PFSK-1 (cell line): ENCODE data around the gene TM4SF4.

Source experiments
- FOXP2 ChIP-seq: optimal IDR thresholded peaks from 2 replicates; pipeline ENCODE3; 2011; ENCODE audit warnings: borderline replicate concordance, control low read depth, inconsistent platforms; ENCODE audit not compliant: insufficient read depth; ENCODE audit errors: extremely low read length, extremely low read depth
- POLR2AphosphoS5 ChIP-seq: IDR thresholded peaks from 2 replicates; pipeline ENCODE4 v1.6.1; 2012; ENCODE audit warnings: low read depth, mild to moderate bottlenecking, control low read depth, low read length, moderate library complexity
- SIN3A ChIP-seq: IDR thresholded peaks from 2 replicates; pipeline ENCODE4 v1.6.1; 2012; ENCODE audit warnings: mild to moderate bottlenecking, low read length, moderate library complexity, borderline replicate concordance; ENCODE audit not compliant: insufficient read depth
- TAF1 ChIP-seq: IDR thresholded peaks from 2 replicates; pipeline ENCODE4 v1.6.1; 2012; ENCODE audit warnings: low read length, control low read depth, borderline replicate concordance; ENCODE audit not compliant: insufficient read depth
- TF ChIP-seq, protein P1 (sequence below), 2 experiments: IDR thresholded peaks; 2 replicates each; pipeline versions ENCODE4 v1.6.1 to v1.8.0; 2011 to 2012; ENCODE audit warnings: low read depth in 2 of 2, low read length in 2 of 2, control low read depth in 1 of 2, inconsistent platforms in 1 of 2, mild to moderate bottlenecking in 1 of 2, moderate library complexity in 1 of 2; ENCODE audit not compliant: insufficient read depth in 1 of 2

TM4SF4 gene

DNA sequence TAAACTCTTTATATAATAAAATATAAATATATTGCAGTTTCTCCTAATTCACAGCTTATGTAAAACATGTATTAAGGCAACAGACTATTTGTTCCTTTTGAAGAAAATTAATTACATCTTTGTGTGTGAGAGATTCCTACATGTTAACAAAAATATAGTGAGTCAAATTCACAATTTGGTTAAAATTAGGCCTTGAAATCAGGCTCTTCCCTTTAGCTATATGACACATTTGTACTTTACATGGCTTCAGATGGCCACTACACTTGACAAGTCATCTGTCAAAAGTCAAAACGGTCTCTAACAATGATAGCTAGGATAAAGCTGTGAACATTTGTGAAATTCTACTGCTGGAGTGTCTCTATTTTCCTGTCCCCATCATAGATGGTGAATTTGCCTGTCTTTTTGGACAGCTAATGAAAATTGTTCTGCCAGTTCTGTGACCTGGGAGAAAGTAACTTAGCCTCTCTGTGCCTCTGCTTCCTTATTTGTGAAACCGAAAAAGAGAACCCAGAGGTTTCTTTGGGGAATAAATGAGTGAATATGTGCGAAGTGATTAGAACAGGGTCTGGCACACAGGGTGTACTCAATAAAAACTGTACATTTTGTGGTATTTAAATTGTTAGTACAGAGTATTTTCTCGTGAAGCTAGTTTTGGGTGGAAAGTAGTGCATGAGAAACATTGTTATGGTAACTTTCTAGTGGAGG, 23.6 kb downstream of the TM4SF4 start:
- TF ChIP-seq FOXP2 (no peak), SIN3A (no peak), POLR2AphosphoS5 (no peak), TAF1 (no peak)
- TF ChIP-seq, protein P1, sequence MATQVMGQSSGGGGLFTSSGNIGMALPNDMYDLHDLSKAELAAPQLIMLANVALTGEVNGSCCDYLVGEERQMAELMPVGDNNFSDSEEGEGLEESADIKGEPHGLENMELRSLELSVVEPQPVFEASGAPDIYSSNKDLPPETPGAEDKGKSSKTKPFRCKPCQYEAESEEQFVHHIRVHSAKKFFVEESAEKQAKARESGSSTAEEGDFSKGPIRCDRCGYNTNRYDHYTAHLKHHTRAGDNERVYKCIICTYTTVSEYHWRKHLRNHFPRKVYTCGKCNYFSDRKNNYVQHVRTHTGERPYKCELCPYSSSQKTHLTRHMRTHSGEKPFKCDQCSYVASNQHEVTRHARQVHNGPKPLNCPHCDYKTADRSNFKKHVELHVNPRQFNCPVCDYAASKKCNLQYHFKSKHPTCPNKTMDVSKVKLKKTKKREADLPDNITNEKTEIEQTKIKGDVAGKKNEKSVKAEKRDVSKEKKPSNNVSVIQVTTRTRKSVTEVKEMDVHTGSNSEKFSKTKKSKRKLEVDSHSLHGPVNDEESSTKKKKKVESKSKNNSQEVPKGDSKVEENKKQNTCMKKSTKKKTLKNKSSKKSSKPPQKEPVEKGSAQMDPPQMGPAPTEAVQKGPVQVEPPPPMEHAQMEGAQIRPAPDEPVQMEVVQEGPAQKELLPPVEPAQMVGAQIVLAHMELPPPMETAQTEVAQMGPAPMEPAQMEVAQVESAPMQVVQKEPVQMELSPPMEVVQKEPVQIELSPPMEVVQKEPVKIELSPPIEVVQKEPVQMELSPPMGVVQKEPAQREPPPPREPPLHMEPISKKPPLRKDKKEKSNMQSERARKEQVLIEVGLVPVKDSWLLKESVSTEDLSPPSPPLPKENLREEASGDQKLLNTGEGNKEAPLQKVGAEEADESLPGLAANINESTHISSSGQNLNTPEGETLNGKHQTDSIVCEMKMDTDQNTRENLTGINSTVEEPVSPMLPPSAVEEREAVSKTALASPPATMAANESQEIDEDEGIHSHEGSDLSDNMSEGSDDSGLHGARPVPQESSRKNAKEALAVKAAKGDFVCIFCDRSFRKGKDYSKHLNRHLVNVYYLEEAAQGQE (IDR thresholded peaks at IDR 0.05; ENCODE audit: insufficient read depth in 1 of 2, low read depth in 2 of 2, low read length in 2 of 2) = no peak

DNA sequence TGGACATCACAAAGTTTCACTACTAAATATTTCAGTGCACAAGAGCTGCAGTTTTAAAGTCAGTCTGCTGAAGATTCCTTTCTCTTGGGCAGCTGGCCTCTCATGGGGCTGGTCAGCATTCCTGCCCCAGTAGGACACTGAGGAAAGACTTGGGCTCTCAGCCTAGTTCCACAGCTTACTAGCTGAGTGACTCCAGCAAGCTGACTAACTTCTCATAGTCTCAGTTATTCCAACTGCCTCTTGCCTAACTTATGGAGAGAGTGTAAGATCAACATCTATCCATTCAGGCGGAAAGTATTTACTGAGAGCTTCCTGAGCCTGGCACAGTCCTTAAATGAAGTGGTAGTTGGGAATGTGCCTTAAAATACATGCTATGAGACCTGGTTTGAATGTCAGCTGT, 27.0 kb downstream of the TM4SF4 start:
- TF ChIP-seq POLR2AphosphoS5 (no peak), SIN3A (no peak), FOXP2 (no peak), TAF1 (no peak)
- TF ChIP-seq, protein P1 (IDR thresholded peaks at IDR 0.05; ENCODE audit: insufficient read depth in 1 of 2, low read depth in 2 of 2, low read length in 2 of 2) = no peak

DNA sequence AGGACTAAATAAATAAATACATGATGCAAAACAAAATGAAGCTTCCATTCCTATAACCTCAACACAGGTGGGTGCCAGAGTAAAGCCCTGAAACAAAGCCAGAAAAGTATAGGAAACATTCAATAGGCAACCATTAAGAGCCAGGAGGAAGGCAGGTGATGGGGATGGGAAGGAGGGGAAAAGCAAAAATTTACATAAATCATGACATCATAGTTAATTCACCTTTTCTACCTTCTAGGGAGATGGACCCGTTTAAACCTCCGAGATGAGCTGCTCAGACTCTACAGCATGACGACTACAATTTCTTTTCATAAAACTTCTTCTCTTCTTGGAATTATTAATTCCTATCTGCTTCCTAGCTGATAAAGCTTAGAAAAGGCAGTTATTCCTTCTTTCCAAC, 27.9 kb downstream of the TM4SF4 start:
- TF ChIP-seq POLR2AphosphoS5 (no peak), TAF1 (no peak), SIN3A (no peak), FOXP2 (no peak)
- TF ChIP-seq, protein P1 (IDR thresholded peaks at IDR 0.05; ENCODE audit: insufficient read depth in 1 of 2, low read depth in 2 of 2, low read length in 2 of 2) = no peak

DNA sequence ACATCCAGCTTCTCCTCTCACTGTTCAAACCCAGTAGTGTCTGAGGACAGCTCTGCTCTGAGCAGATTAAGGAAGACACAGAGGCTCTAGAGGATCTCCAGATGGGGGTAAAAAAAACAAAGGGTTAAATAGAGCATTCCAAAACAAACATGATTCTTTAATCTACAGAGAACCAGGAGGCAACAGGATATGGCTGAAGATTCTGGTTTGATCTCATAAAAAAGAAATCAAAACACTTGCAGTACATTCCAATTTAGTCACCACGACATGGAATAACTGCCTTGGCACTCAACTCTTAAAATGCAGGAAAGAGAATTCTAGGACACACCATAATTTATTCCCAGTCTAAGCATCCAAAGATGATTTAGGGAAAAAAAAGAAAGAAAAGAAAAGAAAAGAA, 32.0 kb downstream of the TM4SF4 start:
- no peak for TF ChIP-seq POLR2AphosphoS5
- TF ChIP-seq FOXP2 = no peak
- TF ChIP-seq, protein P1 (IDR thresholded peaks at IDR 0.05; ENCODE audit: insufficient read depth in 1 of 2, low read depth in 2 of 2, low read length in 2 of 2) = no peak
- no peak for TF ChIP-seq TAF1
- no peak for TF ChIP-seq SIN3A

DNA sequence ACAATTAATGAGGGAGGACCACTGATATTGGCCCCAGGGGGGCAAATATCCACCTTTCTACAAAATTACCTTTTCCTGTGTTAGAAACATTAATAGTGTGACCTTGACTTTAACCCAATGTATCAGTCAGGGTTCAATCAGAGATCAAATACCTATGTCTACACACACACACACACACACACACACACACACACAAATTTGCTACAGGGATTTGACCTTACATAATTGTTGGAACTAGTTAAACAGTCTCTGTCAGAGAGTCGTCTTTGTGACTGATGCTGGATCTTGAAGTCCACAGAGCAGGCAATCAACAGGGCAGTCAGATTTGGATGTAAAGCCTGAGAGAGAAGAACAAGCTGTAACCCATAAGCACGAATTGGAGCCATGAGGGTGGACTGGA, 32.5 kb downstream of the TM4SF4 start:
- TF ChIP-seq FOXP2 = no peak
